C4-2B (cell line): ENCODE measurements around the gene TPPP3.
A peak's percentile ranks its signal among the peaks of the same experiment; 100 is the strongest.

ENCODE experiments used
- H3K27ac ChIP-seq: fragments of 450-650 bp; 2 replicates; pipeline ENCODE4 v1.5.1; 2017
- CTCF ChIP-seq: fragments of 450-650 bp; conservative IDR thresholded peaks from 2 replicates; pipeline ENCODE4 v1.5.1; 2017; ENCODE audit warnings: mild to moderate bottlenecking
- ZFX ChIP-seq: fragments of 450-650 bp; IDR thresholded peaks from 2 replicates; pipeline ENCODE4 v1.6.1; 2017

Gene TPPP3

GRCh38 chr16:67393111-67393787, at the start of gene TPPP3:
Gene TPPP3, minus strand, starts transcription at chr16:67393498. Its CDS starts 2,387 bp downstream, at chr16:67391111.
- no peak within 1 kb of the TSS for H3K27ac ChIP-seq
- no peak for TF ChIP-seq CTCF

DNA sequence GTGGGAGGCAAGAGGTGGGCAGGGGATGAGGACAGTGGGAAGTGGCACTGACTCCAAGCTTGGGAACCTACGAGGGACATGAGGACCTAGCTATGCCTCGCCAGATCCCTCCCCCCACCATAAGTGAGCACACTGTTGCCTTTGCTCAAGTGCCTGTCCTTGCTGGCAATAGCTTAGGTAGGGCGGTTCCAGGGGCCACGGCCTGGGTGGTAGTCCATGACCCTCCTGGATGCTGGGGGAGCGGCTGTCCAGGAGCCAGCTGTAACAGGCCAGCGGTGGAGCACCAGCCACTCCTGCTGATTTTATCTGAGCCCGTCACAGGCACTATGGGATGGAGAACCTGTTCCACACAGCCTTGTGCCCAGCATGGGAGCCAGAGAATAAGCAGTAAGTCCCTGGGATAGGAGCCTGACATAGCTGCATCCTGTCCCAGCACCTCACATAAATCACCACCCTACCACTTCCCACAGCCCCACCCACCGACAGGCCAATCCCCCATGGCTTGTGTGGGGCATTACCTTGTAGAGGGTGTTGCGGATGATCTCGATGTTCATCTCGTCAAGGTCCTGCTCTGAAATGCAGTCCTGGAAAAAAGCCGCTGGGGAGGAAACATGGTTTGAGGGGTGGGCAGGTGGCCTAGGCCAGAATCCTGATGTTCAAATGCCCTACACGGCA, 49.4 kb upstream of the TPPP3 start:
- TF ChIP-seq ZFX (no peak), CTCF (no peak)
- H3K27ac ChIP-seq, result peak overlapping the region; percentile 82

DNA sequence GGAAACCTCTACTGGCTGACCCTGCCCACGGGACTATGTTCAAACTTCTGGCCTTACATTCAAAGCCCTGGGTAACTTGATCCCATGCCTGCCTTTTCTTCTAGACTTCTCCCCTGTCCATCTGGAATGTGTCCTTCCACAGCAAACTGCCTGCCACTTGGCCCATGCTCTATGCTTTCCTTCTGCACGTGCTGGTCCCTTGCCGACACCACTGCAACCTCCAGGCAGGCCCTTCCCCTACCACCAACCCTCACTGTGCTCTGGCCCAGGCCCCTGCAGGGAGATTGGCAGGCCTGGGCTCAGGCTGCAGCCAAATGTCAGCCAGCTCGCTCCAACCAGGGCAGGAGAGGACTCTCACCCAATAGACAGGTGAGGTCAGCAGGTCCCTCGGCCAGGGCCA, 48.6 kb upstream of the TPPP3 start:
- peak overlapping the region; percentile 82 for H3K27ac ChIP-seq
- TF ChIP-seq CTCF (no peak), ZFX (peak; percentile 42; the same call in 1 of the 2 replicates)

DNA sequence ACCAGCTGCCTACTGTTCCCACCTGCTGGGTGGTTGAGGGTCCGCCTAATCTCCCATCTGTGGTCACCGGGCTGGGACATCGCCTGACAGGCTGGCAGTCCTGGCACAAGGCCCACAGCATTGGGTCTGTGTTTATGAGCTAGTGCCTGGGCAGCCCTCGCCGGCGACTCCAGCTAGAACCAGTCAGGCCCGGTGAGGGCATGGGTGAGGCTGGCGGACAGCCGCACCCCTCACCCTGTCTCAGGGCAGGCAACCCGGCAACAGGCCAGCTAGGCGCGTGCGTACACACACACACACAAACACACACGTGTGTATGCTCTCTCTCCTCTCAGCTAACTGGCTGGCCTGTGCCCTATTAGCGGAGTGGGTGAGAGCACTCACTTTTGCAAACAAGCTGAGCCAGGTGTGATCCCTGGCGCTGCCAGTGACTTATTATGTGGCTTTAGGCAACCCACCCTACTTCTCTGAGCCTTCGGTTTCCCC, 48.0 kb upstream of the TPPP3 start:
- TF ChIP-seq ZFX, result no peak
- H3K27ac ChIP-seq, result peak overlapping the region; percentile 82

- TF ChIP-seq ZFX (no peak), CTCF (no peak)
- no peak overlapping the region for H3K27ac ChIP-seq
Observed at GRCh38 chr16:67438824-67439393, 45.6 kb upstream of the TPPP3 start.

DNA sequence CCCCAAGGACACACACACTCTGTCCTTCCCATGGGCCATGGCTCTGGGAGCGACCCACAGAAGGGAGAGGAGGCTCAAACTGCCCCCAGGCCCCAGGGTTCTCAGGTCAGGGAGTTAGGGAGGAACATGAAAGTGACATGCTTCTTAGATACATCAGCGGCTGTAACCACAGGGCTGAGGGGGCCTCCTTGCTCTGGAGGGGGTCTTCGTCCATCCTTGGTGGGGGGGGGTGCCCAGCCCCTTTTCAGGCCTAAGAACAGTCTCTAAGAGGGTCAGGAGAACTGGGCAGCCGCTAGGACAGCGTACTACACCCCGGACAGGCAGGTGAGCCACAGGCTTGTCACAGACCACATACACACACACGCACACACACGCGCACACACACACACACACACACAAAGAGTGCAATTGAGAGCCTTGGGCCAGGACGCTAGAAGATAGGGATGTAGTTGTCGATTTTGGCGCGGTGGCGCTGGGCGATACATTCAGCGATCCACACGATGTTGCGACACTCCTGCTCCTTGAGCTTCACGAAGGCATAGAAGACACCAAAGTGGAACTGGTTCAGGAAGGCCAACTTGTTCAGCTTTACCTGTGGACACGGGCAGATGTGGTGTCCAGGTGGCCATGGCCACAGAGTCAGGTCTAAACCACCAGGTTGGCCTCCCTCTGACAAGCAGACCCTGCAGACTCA, 44.9 kb upstream of the TPPP3 start:
- TF ChIP-seq ZFX, result no peak
- no peak for TF ChIP-seq CTCF
- no peak overlapping the region for H3K27ac ChIP-seq

DNA sequence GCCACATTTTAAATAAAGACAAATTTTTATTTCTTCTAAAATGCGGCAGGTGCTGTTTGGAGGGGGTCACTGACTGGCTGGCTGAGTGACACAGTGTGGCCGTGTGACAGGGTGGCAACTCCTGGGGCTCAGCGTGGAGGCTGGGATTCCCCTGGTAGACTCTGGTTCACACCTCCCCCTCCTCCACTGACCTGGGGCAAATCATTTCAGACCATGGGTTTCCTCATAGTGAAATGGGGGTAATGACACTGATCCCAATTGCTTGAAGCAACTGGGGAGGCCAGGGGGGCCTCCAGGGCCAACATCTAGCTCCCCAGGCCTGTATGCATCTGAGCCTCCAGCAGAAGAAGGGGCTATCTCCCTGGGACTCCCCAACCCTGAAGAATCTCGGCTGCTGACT, 44.2 kb upstream of the TPPP3 start:
- TF ChIP-seq ZFX (no peak), CTCF (no peak)
- H3K27ac ChIP-seq, result no peak overlapping the region
